SK-N-SH treated with all-trans-retinoic acid at 6 μM for 48 hours (cell line): Measurements from ENCODE around the gene PRKAG2.

Source experiments
- ARNTL ChIP-seq: fragments of 450-650 bp; formaldehyde crosslinking; IDR thresholded peaks from 2 replicates; pipeline ENCODE4 v1.5.0; 2020; ENCODE audit warnings: low read depth, mild to moderate bottlenecking, moderate library complexity, borderline replicate concordance
- PPARA ChIP-seq: fragments of 250-450 bp; sonication (Bioruptor Pico); IDR thresholded peaks from 2 replicates; pipeline ENCODE4 v1.5.0; 2020; ENCODE audit warnings: mild to moderate bottlenecking, borderline replicate concordance
- RARB ChIP-seq: fragments of 250-450 bp; sonication (Bioruptor Pico); IDR thresholded peaks from 2 replicates; pipeline ENCODE4 v1.8.0; 2021; ENCODE audit warnings: mild to moderate bottlenecking, moderate library complexity
- ZC3H10 ChIP-seq: fragments of 250-450 bp; sonication (Bioruptor Pico); IDR thresholded peaks from 2 replicates; pipeline ENCODE4 v1.5.1; 2021; ENCODE audit warnings: mild to moderate bottlenecking, moderate library complexity
- ZFP30 ChIP-seq: fragments of 450-650 bp; formaldehyde crosslinking; IDR thresholded peaks from 2 replicates; pipeline ENCODE4 v1.5.0; 2022; ENCODE audit warnings: mild to moderate bottlenecking, moderate library complexity
- TF ChIP-seq, protein P1 (sequence below): fragments of 250-450 bp; sonication (Bioruptor Pico); IDR thresholded peaks from 2 replicates; pipeline ENCODE4 v1.8.0; 2020; ENCODE audit warnings: mild to moderate bottlenecking, moderate library complexity, borderline replicate concordance
- TF ChIP-seq, protein P2 (sequence below): fragments of 250-450 bp; sonication (Bioruptor Pico); IDR thresholded peaks from 2 replicates; pipeline ENCODE4 v1.5.0; 2020; ENCODE audit warnings: mild to moderate bottlenecking, moderate library complexity
- TF ChIP-seq, protein P3 (sequence below): fragments of 250-450 bp; sonication (Bioruptor Pico); IDR thresholded peaks from 2 replicates; pipeline ENCODE4 v1.5.1; 2021; ENCODE audit warnings: mild to moderate bottlenecking, moderate library complexity
- TF ChIP-seq, protein P4 (sequence below): fragments of 250-450 bp; sonication (Bioruptor Pico); IDR thresholded peaks from 2 replicates; pipeline ENCODE4 v1.8.0; 2021; ENCODE audit warnings: low read depth, mild to moderate bottlenecking, moderate library complexity, borderline replicate concordance

DNA sequence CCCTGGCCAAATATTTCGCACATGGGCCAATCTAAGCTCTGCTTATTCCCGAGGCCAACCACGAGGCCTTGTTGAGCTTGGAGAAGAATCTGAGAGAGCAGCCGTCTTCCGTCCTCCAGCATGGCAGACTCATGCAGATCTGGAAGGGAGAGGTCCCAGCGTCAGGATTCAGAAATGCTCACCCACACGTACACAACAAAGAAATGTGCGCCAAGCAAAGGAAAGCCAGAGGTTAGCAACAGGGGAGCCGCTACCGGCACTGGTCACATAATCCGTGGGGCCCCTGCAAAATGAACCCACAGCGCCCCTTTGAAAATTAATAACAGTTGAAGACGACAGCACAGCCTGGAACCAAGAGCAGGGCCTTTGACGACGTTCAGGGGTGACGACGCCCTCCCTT, 25.4 kb upstream of the PRKAG2 start:
- TF ChIP-seq, protein P1, sequence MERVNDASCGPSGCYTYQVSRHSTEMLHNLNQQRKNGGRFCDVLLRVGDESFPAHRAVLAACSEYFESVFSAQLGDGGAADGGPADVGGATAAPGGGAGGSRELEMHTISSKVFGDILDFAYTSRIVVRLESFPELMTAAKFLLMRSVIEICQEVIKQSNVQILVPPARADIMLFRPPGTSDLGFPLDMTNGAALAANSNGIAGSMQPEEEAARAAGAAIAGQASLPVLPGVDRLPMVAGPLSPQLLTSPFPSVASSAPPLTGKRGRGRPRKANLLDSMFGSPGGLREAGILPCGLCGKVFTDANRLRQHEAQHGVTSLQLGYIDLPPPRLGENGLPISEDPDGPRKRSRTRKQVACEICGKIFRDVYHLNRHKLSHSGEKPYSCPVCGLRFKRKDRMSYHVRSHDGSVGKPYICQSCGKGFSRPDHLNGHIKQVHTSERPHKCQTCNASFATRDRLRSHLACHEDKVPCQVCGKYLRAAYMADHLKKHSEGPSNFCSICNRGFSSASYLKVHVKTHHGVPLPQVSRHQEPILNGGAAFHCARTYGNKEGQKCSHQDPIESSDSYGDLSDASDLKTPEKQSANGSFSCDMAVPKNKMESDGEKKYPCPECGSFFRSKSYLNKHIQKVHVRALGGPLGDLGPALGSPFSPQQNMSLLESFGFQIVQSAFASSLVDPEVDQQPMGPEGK (CRISPR knock-in tag): no peak
- TF ChIP-seq ZFP30 (CRISPR knock-in tag): no peak
- no peak for TF ChIP-seq ZC3H10 (CRISPR knock-in tag)
- TF ChIP-seq ARNTL (CRISPR knock-in tag): no peak
- no peak for TF ChIP-seq PPARA (CRISPR knock-in tag)
- TF ChIP-seq, protein P2, sequence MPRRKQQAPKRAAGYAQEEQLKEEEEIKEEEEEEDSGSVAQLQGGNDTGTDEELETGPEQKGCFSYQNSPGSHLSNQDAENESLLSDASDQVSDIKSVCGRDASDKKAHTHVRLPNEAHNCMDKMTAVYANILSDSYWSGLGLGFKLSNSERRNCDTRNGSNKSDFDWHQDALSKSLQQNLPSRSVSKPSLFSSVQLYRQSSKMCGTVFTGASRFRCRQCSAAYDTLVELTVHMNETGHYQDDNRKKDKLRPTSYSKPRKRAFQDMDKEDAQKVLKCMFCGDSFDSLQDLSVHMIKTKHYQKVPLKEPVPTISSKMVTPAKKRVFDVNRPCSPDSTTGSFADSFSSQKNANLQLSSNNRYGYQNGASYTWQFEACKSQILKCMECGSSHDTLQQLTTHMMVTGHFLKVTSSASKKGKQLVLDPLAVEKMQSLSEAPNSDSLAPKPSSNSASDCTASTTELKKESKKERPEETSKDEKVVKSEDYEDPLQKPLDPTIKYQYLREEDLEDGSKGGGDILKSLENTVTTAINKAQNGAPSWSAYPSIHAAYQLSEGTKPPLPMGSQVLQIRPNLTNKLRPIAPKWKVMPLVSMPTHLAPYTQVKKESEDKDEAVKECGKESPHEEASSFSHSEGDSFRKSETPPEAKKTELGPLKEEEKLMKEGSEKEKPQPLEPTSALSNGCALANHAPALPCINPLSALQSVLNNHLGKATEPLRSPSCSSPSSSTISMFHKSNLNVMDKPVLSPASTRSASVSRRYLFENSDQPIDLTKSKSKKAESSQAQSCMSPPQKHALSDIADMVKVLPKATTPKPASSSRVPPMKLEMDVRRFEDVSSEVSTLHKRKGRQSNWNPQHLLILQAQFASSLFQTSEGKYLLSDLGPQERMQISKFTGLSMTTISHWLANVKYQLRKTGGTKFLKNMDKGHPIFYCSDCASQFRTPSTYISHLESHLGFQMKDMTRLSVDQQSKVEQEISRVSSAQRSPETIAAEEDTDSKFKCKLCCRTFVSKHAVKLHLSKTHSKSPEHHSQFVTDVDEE: no peak
- TF ChIP-seq RARB (CRISPR knock-in tag): no peak
- TF ChIP-seq, protein P3, sequence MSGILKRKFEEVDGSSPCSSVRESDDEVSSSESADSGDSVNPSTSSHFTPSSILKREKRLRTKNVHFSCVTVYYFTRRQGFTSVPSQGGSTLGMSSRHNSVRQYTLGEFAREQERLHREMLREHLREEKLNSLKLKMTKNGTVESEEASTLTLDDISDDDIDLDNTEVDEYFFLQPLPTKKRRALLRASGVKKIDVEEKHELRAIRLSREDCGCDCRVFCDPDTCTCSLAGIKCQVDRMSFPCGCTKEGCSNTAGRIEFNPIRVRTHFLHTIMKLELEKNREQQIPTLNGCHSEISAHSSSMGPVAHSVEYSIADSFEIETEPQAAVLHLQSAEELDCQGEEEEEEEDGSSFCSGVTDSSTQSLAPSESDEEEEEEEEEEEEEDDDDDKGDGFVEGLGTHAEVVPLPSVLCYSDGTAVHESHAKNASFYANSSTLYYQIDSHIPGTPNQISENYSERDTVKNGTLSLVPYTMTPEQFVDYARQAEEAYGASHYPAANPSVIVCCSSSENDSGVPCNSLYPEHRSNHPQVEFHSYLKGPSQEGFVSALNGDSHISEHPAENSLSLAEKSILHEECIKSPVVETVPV (CRISPR knock-in tag): no peak
- TF ChIP-seq, protein P4, sequence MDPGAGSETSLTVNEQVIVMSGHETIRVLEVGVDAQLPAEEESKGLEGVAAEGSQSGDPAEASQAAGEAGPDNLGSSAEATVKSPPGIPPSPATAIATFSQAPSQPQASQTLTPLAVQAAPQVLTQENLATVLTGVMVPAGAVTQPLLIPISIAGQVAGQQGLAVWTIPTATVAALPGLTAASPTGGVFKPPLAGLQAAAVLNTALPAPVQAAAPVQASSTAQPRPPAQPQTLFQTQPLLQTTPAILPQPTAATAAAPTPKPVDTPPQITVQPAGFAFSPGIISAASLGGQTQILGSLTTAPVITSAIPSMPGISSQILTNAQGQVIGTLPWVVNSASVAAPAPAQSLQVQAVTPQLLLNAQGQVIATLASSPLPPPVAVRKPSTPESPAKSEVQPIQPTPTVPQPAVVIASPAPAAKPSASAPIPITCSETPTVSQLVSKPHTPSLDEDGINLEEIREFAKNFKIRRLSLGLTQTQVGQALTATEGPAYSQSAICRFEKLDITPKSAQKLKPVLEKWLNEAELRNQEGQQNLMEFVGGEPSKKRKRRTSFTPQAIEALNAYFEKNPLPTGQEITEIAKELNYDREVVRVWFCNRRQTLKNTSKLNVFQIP: no peak
